ENCODE data around the gene RGS19.
"Not testable (repeated sequence)": the region's sequence is repeated elsewhere in the genome, so short reads cannot be mapped to it uniquely, and the experiment has no call there.

The RGS19 gene

GRCh38 chr20:64095455-64095854, 16.1 kb upstream of the RGS19 start:
- DNase-seq (ENCODE audit: low read depth, low spot score), result no peak

GRCh38 chr20:64093013-64093503, 13.7 kb upstream of the RGS19 start:
- DNase-seq (ENCODE audit: low read depth, low spot score), result no peak

- DNase-seq (ENCODE audit: low read depth, low spot score), result no peak
These were observed 13.1 kb upstream of the RGS19 start for GRCh38 chr20:64092258-64093012.

GRCh38 chr20:64091770-64092169, 12.5 kb upstream of the RGS19 start:
- DNase-seq (ENCODE audit: low read depth, low spot score), result no peak

GRCh38 chr20:64091340-64091739, 12.0 kb upstream of the RGS19 start:
- no peak for DNase-seq (ENCODE audit: low read depth, low spot score)

- DNase-seq (ENCODE audit: low read depth, low spot score), result no peak
These were observed 10.8 kb upstream of the RGS19 start for GRCh38 chr20:64090165-64090564.

GRCh38 chr20:64088586-64088985, 9.3 kb upstream of the RGS19 start:
- not testable (repeated sequence) for DNase-seq (ENCODE audit: low read depth, low spot score)

- not testable (repeated sequence) for DNase-seq (ENCODE audit: low read depth, low spot score)
These were observed 8.0 kb upstream of the RGS19 start for GRCh38 chr20:64087226-64087825.

GRCh38 chr20:64086801-64087200, 7.5 kb upstream of the RGS19 start:
- DNase-seq (ENCODE audit: low read depth, low spot score), result no peak

- no peak for DNase-seq (ENCODE audit: low read depth, low spot score)
These were observed 5.4 kb upstream of the RGS19 start for GRCh38 chr20:64084685-64085152.

- DNase-seq (ENCODE audit: low read depth, low spot score), result no peak
These were observed 4.7 kb upstream of the RGS19 start, which contains the start of gene LKAAEAR1 for GRCh38 chr20:64083804-64084684. Gene LKAAEAR1, minus strand, starts transcription at chr20:64084398. Its CDS starts 179 bp downstream, at chr20:64084219.

GRCh38 chr20:64083378-64083803, 4.1 kb upstream of the RGS19 start:
- no peak for DNase-seq (ENCODE audit: low read depth, low spot score)

- no peak for DNase-seq (ENCODE audit: low read depth, low spot score)
These were observed 3.6 kb upstream of the RGS19 start for GRCh38 chr20:64082820-64083377.

GRCh38 chr20:64082126-64082731, 2.9 kb upstream of the RGS19 start:
- no peak for DNase-seq (ENCODE audit: low read depth, low spot score)

GRCh38 chr20:64081624-64081964, 2.3 kb upstream of the RGS19 start:
- no peak for DNase-seq (ENCODE audit: low read depth, low spot score)

- no peak for DNase-seq (ENCODE audit: low read depth, low spot score)
These were observed 1.7 kb upstream of the RGS19 start for GRCh38 chr20:64080813-64081623.

GRCh38 chr20:64080013-64080812, 895 bp upstream of the RGS19 start, which contains the start of gene OPRL1:
Gene OPRL1, plus strand, starts transcription at chr20:64080082. Its CDS starts 12,639 bp downstream, at chr20:64092721.
- no peak for DNase-seq (ENCODE audit: low read depth, low spot score)

GRCh38 chr20:64078934-64079272, 415 bp downstream of the RGS19 start:
- no peak for DNase-seq (ENCODE audit: low read depth, low spot score)

- DNase-seq (ENCODE audit: low read depth, low spot score), result peak; percentile 33
These were observed 1.3 kb downstream of the RGS19 start for GRCh38 chr20:64077876-64078551.
